HG03064 (cell line): ENCODE measurements around the gene HNRNPD.
"Not testable (repeated sequence)": the region's sequence is repeated elsewhere in the genome, so short reads cannot be mapped to it uniquely, and the experiment has no call there.

Experiments used
- ATAC-seq: cut with Tn5 transposase; IDR thresholded peaks from one replicate; pipeline ENCODE4 v1.9.1; 2021; ENCODE audit warnings: low read depth; ENCODE audit not compliant: unreplicated experiment

The HNRNPD gene, protein sequence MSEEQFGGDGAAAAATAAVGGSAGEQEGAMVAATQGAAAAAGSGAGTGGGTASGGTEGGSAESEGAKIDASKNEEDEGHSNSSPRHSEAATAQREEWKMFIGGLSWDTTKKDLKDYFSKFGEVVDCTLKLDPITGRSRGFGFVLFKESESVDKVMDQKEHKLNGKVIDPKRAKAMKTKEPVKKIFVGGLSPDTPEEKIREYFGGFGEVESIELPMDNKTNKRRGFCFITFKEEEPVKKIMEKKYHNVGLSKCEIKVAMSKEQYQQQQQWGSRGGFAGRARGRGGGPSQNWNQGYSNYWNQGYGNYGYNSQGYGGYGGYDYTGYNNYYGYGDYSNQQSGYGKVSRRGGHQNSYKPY

GRCh38 chr4:82373816-82374625, at the start of gene HNRNPD:
TSS of gene HNRNPD (minus strand) at chr4:82373991. CDS start at chr4:82373678, 313 bp downstream.
- ATAC-seq: peak; percentile 95

GRCh38 chr4:82422616-82423015, 48.8 kb upstream of the HNRNPD start:
- no peak for ATAC-seq

GRCh38 chr4:82421796-82422560, 48.2 kb upstream of the HNRNPD start:
- no peak for ATAC-seq

DNA sequence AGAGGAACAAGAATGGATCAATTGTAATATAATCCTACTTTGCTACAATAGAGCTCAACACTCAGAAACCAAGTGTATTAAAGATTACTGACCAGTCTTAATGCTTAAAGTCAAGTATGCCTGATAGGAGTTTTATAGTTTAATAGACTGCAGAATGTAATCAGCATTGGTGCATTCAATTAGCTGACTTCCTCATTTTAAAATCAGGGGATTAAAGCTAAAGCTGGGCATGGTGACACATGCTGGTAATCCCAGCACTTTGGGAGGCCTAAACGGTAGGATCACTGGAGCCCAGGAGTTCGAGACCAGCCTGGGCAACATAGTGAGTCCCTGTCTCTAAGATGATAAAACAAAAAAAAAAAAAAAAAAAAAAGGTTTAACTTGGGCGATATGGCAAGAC, 45.7 kb upstream of the HNRNPD start:
- ATAC-seq: no peak

DNA sequence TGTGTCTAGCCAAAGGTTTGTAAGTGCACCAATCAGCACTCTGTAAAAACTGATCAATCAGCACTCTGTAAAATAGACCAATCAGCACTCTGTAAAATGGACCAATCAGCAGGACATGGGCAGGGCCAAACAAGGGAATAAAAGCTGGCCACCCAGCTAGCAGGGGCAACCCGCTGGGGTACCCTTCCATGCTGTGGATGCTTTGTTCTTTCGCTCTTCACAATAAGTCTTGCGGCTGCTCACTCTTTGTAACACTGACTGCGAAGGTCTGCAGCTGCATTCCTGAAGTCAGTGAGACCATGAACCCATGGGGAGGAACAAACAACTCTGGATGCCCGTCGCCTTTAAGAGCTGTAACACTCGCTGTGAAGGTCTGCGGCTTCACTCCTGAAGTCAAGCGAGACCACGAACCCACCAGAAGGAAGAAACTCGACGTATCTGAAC, 42.2 kb upstream of the HNRNPD start:
- no peak for ATAC-seq

DNA sequence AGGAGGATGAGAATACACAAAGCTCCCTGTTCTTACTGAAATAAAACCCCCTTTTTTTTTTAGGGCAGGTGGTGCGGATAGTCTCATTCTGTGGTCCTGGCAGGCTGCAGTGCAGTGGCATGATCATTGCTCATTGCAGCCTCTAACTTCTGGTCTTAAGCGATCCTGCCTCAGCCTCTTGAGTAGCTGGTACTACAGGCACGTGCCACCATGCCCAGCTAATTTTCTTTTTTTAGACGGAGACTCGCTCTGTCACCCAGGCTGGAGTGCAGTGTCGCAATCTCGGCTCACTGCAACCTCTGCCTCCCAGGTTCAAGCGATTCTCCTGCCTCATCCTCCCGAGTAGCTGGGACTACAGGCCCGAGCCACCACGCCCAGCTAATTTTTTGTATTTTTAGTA, 41.3 kb upstream of the HNRNPD start:
- ATAC-seq: not testable (repeated sequence)

- no peak for ATAC-seq
Observed at GRCh38 chr4:82403725-82404124, 29.9 kb upstream of the HNRNPD start.

DNA sequence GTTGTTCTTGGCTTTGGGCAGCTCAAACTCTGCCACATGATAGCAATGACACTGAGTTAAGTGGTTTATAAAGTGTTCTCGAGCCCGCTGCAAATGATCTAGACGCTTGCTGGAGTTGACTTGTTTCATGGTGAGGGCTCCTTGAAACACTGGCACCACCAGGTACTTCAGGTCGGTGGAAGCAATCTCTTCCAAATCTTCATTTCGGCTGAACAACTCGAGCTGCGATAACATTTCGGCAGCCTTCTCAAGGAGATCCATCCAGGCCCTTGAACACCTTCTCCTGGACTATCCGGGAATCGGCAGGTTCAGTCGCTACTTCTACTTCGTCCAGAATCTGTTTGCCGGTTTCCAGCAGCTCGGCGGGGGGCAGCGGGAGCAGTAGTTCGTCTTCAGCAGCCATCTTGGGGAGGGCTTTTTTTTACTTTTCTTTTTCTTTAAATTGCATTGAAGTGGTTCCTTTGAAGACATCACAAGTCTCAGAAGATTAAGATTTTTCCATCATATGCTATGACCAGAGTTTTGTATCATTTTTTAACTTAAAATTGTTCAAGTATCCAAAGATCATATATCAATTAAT, 28.5 kb upstream of the HNRNPD start:
- ATAC-seq: no peak

DNA sequence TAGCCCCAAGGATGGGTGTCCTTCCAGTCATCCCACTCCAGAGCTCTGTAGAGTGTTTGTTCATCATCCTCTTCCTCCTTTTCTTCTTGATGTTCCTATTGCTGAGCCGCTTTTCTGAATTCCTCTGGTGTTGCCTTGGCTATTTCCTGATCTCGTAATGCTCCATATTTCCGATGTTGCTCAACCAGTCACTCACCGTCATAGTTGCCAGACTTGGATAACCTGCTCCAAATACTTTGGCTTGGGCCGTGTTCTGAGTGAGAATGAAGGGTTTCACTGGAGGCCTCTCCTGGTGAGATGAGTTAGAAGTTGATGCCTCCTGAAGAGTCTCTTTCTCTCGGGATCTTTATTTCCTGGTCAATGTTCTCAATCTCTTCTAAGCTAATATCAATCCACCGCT, 27.8 kb upstream of the HNRNPD start:
- ATAC-seq: no peak

- no peak for ATAC-seq
Observed at GRCh38 chr4:82398263-82398662, 24.5 kb upstream of the HNRNPD start.

GRCh38 chr4:82397527-82397926, 23.7 kb upstream of the HNRNPD start:
- no peak for ATAC-seq

- no peak for ATAC-seq
Observed at GRCh38 chr4:82394896-82395295, 21.1 kb upstream of the HNRNPD start.

DNA sequence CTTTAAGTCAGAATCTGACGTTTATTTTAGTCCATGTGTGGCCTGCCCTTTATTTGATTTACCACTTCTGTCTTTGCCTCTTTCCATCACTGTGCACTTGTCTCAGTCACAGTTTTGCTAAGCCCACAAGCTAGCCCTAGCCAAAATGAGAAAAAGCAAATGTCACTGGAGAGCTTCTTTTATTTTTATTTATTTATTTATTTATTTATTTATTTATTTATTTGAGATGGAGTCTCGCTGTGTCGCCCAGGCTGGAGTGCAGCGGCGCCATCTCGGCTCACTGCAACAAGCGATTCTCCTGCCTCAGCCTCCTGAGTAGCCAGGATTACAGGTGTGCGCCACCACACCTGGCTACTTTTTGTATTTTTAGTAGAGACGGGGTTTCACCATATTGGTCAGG, 16.3 kb upstream of the HNRNPD start:
- ATAC-seq: not testable (repeated sequence)

GRCh38 chr4:82388405-82388804, 14.6 kb upstream of the HNRNPD start:
- ATAC-seq: no peak

- ATAC-seq: not testable (repeated sequence)
Observed at GRCh38 chr4:82386312-82386711, 12.5 kb upstream of the HNRNPD start.

DNA sequence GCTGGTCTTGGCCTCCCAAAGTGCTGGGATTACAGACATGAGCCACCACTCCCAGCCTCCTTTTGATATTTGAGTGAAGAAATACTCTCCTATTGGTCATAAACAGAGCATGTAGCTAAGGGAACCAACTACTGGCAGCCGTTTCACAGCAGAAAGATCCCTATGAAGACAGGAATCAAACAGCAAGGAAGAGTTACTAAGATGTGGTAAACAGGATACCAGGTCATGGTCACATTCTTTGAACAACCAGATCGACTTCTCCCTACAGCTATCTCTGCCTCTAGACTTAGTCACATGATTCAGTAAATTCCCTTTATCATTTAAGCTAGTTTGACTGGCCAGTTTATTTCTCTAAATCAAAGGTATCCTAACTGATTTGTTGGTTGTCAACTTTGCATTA, 9.0 kb upstream of the HNRNPD start:
- no peak for ATAC-seq

DNA sequence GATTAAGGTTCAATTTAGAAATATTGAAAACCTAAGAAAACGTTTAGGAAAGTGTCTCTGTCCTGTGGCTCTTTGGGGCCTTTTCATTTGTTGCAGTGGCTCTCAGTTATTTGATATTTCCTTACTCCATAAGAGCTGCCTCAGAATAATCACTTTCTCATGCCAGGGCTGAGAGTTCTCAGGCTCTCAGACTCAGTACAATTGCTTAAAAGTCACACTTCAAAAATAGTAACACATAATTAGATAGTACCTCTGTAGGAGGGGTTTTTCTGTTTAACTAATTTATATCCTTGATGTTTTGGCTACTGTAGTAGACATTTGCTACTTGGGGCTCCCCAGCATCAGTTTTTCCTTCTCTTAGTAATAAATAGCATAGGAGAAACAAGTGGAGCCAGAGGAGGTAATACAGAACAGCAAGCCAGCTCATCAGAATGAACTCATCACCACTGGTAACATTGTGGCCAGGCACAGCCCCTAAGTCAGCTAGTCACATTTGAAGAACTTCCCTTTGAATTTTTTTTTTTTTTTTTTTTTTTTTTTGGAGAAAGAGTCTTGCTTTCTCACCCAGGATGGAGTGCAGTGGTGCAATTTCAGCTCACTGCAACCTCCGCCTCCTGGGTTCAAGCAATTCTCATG, 8.0 kb upstream of the HNRNPD start:
- no peak for ATAC-seq

DNA sequence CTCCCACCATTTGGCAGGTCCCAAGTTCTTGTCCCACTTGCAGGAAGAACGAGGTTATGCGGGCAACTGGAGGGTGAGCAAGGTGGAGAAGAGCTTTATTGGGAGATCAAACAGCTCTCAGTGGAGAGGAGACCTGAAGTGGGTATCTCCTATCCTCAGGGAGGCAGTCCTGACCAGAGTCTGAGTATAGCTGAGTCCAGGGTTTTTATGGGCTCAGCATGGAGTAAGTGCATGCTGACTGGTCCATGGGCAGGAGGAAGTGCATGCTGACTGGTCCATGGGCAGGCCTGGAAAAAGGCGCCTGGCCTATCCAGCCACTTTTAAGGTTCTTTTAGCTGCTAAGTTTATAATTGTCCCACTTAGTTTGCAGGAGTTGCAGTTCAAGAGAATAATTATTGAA, 7.4 kb upstream of the HNRNPD start:
- ATAC-seq: no peak

GRCh38 chr4:82380831-82381230, 7.0 kb upstream of the HNRNPD start:
- ATAC-seq: no peak

DNA sequence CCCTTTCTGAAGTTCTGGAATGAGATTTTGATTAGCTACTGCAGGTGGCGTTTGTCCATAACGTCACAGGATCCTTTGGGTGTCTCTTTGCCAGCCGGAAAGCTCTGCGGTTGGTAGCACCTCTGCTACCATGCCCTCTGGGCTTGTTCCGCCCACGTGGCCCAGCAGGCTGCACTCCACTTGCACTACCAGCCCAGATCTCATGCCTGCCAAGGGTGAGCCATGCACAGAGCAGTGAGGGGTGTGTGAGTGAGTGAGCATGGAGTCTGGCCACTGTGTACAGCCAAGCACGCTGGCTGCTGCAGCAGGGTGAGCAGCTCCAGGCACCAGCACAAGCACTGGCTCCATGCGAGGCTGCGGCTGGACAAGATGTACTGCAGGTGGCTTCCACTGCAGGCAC, 6.6 kb upstream of the HNRNPD start:
- no peak for ATAC-seq
